ENCODE data around the gene WBP1. TPM values are rescaled to one million over a fixed set of nuclear protein-coding genes. Genes with fewer than 3 reads are reported as not detected.
A peak's percentile ranks its signal among the peaks of the same experiment; 100 is the strongest.

WBP1 gene
- polyA plus RNA-seq, 2 of the 4 experiments (the other 2 are of a cell fraction): 59.0 to 62.6 TPM

DNA sequence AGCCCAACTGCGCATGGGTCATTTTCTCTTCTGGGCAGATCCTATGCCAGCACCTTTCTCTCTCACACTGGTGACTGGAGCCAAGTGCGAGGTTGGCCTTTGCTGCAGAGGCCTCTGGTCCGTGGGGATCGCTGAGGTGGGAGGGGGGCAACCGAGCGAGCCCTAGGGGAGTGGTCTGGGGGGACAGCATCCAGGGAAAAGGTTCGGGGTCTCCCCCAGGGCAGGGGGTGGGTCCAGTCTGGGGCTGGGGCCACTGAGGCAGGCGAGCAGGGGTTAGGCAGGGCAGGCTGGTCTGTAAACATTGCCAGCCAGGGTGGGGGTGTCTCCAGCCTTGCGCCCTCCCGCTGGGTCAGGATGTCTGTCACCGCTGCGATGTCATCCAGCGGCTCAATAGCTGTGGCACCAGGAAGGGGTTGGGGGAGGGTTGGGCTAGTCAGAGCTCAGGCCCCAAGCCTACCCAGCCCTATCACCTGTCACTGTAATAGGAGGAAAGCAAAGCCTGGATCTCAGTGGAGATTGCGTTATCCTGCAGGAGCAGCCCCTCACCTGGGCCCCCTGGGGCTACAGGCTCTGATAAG, 32.0 kb upstream of the WBP1 start:
- Histone ChIP-seq H3K4me2 (no peak overlapping the region), H3K4me1 (peaks cover 8% of the 10 kb centered on the region; the same call in 1 of the 3 replicates), H3K4me3 (no peak overlapping the region), H3K9me3 (no peaks in the 10 kb centered on the region), H3K27ac (no peak overlapping the region)
- ChIA-PET POLR2A (interaction anchor here (1.3 kb wide), 1 partner anchor 14 kb away, joined by 4 read pairs; no protein-coding TSS in a partner anchor), CTCF (no interaction called here)
- no peak for FAIRE-seq
- WGBS (ENCODE audit: missing lambda C conversion rate): 88% methylated on average over 11 of the region's 14 CpGs
- DNase-seq (ENCODE audit: low read depth in 1 of 2, low spot score in 1 of 2): no peak
- TF ChIP-seq MYC (IDR thresholded peaks at IDR 0.05; ENCODE audit: borderline replicate concordance, low read length) (no peak), HEYL (CRISPR knock-in tag; IDR thresholded peaks at IDR 0.05) (no peak)
- ATAC-seq: no peak

DNA sequence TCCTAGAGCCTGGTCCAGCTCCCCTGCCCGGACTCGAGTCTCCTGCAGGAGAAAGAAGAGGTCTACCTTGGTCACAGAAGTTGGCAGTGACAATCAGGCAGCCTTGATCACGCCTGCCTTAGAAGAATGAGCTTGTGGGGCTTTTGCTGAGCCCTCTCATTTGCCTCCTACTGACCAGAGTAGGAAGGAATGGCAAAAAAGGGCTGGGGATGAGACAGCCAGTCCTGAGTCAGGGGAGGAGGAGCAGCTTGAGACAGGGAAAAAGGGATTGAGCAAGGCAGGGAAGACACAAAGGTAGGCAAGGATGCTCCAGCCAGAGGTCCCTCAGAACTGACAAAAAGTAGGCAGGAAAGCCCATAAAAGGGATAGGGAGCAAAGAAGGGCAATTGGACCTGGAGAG, 30.7 kb upstream of the WBP1 start:
- no peak overlapping the region for H3K27ac ChIP-seq
- no peak overlapping the region for H3K4me2 ChIP-seq
- H3K4me1 ChIP-seq: peaks cover 8% of the 10 kb centered on the region; the same call in 1 of the 3 replicates
- no peak overlapping the region for H3K4me3 ChIP-seq
- no peak for FAIRE-seq
- TF ChIP-seq RNF2 (IDR thresholded peaks at IDR 0.05; ENCODE audit: borderline replicate concordance, low read depth): no peak
- TF ChIP-seq CEBPB (IDR thresholded peaks at IDR 0.05): no peak
- TF ChIP-seq BCL3 (IDR thresholded peaks at IDR 0.05): no peak
- TF ChIP-seq JUNB (IDR thresholded peaks at IDR 0.05): no peak
- TF ChIP-seq CHD2 (IDR thresholded peaks at IDR 0.05; ENCODE audit: low read length, partially characterized antibody): no peak
- no peak for TF ChIP-seq FOSL2 (IDR thresholded peaks at IDR 0.05)
- no peak for TF ChIP-seq FOSL2 (CRISPR knock-in tag; IDR thresholded peaks at IDR 0.05)
- TF ChIP-seq TFCP2L1 (CRISPR knock-in tag; IDR thresholded peaks at IDR 0.05): no peak
- TF ChIP-seq HMGXB4 (CRISPR knock-in tag; IDR thresholded peaks at IDR 0.05; ENCODE audit: borderline replicate concordance): no peak
- TF ChIP-seq ZFP36 (IDR thresholded peaks at IDR 0.05; ENCODE audit: borderline replicate concordance, partially characterized antibody): no peak
- TF ChIP-seq ESRRA (IDR thresholded peaks at IDR 0.05; ENCODE audit: borderline replicate concordance, low read length): no peak
- no peak for TF ChIP-seq ZC3H11A (IDR thresholded peaks at IDR 0.05)
- TF ChIP-seq JUN (IDR thresholded peaks at IDR 0.05): no peak
- DNase-seq (ENCODE audit: low read depth in 1 of 2, low spot score in 1 of 2): no peak
- ATAC-seq: peak; percentile 38 to 50; a peak in 4 of 6 replicates
- POLR2A ChIA-PET: interaction anchor here (1.3 kb wide), 1 partner anchor 13 kb away, joined by 4 read pairs; no protein-coding TSS in a partner anchor
- no peaks in the 10 kb centered on the region for H3K9me3 ChIP-seq
- WGBS (ENCODE audit: missing lambda C conversion rate): 78% methylated on average over 3 of the region's 3 CpGs
- CTCF ChIA-PET: interaction anchor here (0.6 to 1.1 kb wide), 4 partner anchors 13 to 1889 kb away, joined by 3 read pairs; no protein-coding TSS in a partner anchor

- Histone ChIP-seq H3K27ac (no peak overlapping the region), H3K4me1 (peaks cover 8% of the 10 kb centered on the region; the same call in 1 of the 3 replicates), H3K4me3 (no peak overlapping the region), H3K9me3 (no peaks in the 10 kb centered on the region), H3K4me2 (no peak overlapping the region)
- 91% methylated on average over 5 of the region's 5 CpGs for WGBS (ENCODE audit: missing lambda C conversion rate)
- no peak for ATAC-seq
- DNase-seq (ENCODE audit: low read depth in 1 of 2, low spot score in 1 of 2): no peak
- ChIA-PET CTCF (interaction anchor here (0.9 to 1.4 kb wide), 3 partner anchors 10 to 68 kb away, joined by 3 to 5 read pairs (median 3); no protein-coding TSS in a partner anchor), POLR2A (interaction anchor here (2.5 kb wide), 1 partner anchor 11 kb away, joined by 11 read pairs; no protein-coding TSS in a partner anchor)
- FAIRE-seq: no peak
- no peak for TF ChIP-seq MAZ (IDR thresholded peaks at IDR 0.05; ENCODE audit: borderline replicate concordance, low read depth, low read length)
- TF ChIP-seq CBX2 (IDR thresholded peaks at IDR 0.05; ENCODE audit: borderline replicate concordance, low read depth): no peak
- TF ChIP-seq FOXS1 (CRISPR knock-in tag; IDR thresholded peaks at IDR 0.05): no peak
- TF ChIP-seq ELK1 (IDR thresholded peaks at IDR 0.05; ENCODE audit: low read depth, low read length): no peak
- TF ChIP-seq ZFP36 (IDR thresholded peaks at IDR 0.05; ENCODE audit: borderline replicate concordance, partially characterized antibody): no peak
- no peak for TF ChIP-seq ATOH8 (CRISPR knock-in tag; IDR thresholded peaks at IDR 0.05; ENCODE audit: low read depth)
- no peak for TF ChIP-seq EP300 (IDR thresholded peaks at IDR 0.05)
- TF ChIP-seq HDAC2 (IDR thresholded peaks at IDR 0.05): no peak
- TF ChIP-seq RNF2 (IDR thresholded peaks at IDR 0.05; ENCODE audit: borderline replicate concordance, low read depth): no peak
- TF ChIP-seq NFE2L2 (conservative IDR thresholded peaks at IDR 0.05; ENCODE audit: low read length): no peak
- no peak for TF ChIP-seq GATA3 (IDR thresholded peaks at IDR 0.05; ENCODE audit: borderline replicate concordance)
- TF ChIP-seq CHD2 (IDR thresholded peaks at IDR 0.05; ENCODE audit: low read length, partially characterized antibody): no peak
Observed at GRCh38 chr2:74428675-74429074, 29.6 kb upstream of the WBP1 start.
